GM19240 (cell line): Measurements from ENCODE around the gene SFTPD.
"Not testable (repeated sequence)": the region's sequence is repeated elsewhere in the genome, so short reads cannot be mapped to it uniquely, and the experiment has no call there.

Experiments
- DNase-seq: peaks from one replicate; pipeline ENCODE4 v3.0.0; 2011; ENCODE audit warnings: low spot score; ENCODE audit not compliant: insufficient read length

SFTPD gene

DNA sequence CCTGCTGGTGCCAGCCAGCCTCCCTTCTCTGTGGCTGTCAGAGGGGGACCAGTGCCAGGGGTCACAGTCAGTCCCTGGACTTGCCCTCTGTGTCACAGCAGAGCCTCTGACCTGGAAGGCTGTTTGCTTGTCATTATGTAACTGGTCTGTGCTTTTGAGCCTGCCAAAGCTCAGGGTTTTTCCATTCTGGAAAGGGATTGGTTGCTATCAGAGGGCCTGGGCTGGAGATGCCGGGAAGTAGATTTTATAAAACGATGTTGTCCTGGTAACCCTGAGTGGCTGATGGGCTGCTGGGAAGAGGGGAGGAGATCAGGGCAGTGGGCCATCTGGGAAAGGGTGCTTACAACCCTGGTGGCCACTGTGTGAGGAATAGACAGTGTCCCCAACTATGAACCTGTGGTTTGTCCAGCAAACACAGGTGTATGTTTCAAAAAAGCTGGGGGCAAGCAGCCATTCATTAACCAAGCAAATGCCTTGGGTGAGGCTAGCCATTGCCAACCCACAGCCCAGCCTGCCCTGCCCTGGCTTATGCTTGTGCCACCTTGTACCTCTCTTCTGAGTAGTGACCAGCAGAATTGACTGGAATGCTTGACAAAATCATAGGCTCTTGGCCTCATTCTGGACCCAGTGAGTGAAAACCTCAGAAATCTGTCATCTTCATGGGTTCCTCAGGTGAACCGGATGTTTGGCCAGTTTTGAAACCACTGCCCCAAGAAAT is 21.6 kb downstream of the SFTPD start:
- no peak for DNase-seq

DNA sequence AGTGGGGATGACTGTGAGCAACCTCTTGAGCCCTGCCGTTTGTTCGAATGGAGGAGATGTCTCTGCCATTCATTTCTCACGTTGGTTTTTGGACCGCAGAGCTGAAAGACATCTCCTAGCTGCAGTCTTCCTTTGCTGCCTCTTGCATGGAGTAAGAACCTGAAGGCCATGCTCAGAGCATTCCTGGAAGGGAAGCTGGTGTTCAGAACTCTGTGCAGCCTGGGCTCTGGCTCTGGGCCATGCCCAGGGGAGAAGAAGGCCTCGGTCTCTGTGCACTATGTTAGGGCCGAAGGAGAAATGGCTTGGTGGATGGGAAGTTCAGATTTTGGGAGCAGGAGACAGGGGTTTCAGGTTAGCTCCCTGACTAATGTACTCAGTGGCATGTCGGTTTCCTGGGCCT is 22.9 kb downstream of the SFTPD start:
- DNase-seq: no peak

DNA sequence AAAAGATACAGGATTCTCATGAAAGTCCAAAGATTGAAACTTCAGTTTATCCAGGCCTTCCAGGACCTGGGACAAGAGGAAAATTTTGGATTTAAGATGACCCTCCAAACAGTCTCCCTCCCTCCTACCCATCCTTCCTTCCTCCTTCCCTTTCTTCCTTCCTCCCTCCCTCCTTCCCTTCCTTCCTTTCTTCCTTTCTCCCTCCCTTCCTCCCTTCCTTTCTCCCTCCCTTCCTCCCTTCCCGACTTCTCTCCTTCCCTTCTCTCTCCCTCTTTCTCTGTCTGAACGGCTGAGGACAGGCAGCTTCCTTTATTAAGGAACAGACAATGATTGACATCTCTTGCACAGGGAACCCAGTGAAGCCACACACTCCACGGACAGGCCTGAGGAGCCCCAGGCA is 23.3 kb downstream of the SFTPD start:
- DNase-seq: no peak

DNA sequence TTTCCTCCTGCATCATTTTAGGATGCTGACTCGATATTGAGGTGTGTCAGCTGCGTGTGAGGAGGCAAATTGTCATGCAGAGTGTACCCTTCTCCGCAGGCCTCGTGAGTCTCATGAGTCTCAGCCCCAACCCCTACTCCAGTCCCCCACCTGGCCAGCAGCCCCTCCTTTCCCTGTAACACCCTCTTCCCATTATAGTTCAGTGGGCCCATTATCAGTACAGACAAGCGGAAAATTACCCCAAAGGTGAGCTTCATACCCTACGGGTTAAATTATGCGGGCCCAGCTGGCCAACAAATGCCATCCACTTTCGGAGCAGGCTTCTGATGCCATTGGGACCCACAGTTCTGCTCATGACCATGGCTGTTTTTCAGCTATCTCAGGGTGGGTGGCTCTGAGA is 25.2 kb downstream of the SFTPD start:
- DNase-seq: no peak

DNA sequence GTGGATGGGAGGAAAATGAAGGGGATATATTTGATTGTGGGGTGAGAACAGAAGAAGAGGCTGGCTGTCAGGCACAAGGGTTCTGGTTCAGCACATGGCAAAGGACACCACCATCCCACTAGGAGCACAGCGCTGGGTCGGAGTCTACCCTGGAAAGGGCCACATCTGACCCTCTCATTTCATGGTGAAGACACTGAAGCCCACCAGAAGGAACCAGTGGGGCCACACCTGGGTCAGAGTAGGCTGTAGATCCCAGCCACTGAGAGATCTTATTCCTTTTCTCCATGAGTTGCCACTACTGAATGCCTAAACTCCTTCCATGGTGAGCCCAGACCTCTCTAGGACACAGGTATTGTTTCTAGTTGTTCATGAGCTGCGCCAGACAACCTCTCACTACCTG is 25.8 kb downstream of the SFTPD start:
- no peak for DNase-seq

DNA sequence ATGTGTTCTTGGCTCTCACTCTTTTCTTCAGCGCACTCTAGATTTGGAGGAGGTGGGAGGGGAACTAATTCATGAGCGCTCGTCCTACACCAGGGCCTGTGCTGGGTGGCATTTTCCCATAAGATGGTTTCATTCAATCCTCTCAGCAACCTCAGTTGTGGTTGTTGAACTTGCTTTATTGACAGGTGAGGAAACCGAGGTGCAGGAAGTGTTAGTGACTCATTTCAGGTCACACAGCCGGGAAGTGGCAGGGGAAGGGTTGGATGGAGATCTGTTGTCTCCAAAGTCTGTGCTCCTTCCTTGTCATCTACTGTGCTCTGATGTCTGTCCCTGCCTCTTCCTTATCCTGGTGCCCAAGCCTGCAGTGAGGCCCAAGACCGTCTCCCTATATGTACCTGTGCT is 26.9 kb downstream of the SFTPD start:
- not testable (repeated sequence) for DNase-seq

DNA sequence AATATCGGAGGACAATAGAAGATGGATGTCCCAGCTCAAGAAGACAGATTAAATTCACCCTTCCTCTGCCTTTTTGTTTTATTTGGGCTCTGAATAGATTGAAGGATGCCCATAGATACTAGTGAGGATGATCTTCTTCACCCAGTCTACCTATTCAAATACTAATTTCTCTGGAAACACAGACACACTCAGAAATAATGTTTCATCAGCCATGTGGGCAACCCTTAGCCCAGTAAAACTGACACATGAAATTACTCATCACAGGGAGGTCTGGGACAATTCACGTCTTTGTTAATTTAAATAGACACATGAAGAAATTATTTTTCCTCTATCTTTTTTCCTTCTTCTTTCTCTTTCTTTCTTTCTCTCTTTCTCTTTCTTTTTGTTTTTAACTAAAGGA is 33.1 kb downstream of the SFTPD start:
- DNase-seq: not testable (repeated sequence)

DNA sequence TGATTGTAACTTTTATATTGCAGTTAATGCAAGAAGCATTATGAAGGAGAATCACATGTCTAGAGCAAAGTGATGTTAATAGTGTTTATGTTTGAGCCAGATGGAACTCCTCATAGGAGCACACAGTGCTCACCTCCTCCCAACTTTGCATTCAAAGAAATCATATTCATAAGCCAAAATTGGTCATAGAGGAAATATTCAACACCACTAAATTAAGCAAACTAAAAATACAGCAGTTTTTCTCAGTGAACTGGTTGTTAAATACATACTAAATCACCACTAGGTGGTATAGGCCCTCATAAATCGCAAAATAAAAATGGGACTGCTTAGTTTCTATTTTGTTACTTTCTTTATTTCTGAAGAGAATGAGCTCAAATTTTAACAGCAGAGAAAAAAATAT is 34.4 kb downstream of the SFTPD start:
- not testable (repeated sequence) for DNase-seq

DNA sequence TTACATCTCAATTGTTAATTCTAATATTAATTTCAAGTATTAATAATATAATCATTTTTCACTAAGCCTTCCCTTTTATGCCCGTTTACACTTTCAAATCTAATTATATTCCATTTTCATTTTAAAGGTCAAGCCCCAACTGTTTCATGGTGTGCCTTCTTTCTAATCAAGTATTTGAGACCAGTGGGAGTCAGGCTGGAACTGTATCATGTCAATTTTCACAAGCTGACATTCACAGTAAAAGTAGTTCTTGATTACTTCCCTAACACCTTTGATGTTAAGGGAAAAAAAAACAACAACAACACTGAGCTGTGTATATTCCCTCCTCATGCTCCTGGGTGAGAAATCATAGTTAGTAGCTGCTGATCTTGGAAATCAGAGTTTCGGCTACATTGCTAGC is 38.1 kb downstream of the SFTPD start:
- no peak for DNase-seq

DNA sequence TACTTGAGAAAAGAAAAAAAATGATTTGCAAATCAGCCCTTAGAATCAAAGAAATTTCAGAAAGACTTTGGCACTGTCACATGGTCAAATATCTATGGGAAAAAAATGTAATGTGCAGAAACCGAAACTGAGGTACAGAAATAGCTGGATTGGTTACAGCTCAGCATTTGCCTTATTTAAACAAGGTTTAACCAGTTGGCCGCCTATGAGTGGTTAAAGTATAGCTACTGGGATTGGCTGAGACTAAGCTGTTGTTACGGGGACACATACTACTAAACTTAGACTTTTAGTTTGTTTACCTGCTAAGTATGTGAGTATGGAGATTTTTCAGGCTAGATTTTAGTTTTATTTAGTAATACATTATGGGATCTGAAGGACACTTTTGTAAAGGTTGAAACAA is 38.6 kb downstream of the SFTPD start:
- no peak for DNase-seq

DNA sequence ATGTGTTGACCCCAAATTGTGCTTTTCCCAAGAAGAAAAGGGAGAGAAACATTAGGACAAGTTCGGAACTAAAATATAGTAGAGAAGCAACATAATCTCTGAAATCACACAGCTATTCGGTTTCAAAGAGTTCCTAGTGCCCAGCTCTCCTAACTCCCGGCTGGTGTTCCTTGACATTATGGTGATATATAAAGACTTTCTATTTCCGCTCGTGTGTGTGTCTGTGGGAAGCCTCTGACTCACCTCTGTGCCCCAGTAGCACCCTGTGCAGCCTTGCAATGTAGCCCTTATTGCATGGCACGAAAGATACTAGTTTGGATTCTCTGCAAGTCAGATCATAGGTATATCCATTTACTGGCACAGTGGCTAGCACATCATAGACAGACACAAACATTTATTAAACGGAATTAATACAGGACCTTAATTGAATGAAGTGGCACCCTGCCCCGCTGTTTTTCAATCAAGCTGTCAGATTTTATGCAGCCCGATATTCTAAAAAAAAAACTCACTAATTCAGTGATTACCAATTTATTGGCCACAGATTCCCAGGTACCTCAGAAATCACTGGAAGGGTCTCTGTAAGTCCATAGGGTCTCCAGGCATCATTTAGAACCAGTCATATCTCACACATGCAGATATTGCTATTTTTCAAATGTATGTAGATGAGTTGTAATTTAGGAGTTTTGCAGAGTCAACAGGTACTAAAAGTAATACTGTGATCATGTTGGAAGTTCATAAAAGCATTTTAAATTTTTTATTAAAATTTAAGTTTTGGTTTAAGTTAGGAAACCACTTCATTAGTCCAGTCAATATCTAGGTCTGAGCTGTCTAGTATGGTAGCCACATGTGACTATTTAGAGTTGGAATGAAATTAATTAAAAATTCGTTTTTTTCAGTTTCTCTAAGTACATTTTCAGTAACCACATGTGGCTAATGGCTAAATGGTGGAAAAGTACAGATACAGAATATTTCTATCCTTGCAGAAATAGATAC is 43.3 kb downstream of the SFTPD start:
- DNase-seq: no peak

DNA sequence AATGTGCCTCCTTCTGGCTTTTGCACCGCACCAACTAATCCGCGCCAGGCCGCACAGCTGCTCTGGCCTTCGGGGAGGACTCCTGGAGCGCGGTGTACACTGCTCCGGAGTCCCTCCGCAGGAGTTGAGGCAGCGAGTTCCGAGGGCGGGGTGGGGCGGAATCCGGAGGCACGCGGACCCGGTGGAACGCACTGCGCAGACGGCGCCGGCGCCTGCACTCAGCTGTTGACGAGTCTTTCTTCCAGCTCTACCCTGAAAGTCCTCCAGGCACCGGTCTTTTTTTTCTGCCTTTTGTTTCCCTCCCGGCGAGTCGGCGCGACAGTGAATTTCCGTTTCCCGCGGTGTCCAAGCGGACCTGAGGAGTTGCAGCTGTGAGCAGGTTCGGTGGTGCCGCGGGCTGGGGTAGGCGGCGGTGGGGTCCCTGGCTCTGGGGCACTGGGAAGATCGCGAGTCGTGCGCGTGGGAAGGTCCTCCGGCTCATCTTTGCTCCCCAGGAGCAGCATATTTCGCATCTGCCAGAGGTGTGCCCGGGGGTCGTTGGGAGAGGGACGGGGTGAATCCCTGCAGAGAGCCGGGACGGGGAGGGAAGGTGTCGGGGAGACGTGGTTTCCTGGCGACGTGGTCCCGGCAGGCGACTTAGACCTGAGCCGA is 44.1 kb downstream of the SFTPD start:
- DNase-seq: no peak

DNA sequence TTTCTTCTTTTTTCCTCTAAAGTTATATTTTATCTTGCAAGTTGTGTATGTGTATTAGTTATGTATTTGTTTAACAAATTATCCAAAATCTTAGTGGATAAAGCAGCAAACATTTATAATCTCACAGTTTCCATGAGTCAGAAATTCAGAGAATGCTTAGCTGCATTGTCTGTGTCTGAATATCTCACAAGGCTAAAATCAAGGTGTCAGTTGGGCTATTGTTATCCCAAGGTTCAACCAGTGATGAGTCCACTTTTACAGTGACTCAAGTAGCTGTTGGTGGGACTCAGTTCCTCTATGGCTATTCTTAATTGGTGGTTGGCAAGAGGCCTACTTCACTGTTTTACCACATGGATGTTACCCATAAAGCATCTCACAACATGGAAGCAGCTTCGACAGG is 47.3 kb downstream of the SFTPD start:
- not testable (repeated sequence) for DNase-seq

DNA sequence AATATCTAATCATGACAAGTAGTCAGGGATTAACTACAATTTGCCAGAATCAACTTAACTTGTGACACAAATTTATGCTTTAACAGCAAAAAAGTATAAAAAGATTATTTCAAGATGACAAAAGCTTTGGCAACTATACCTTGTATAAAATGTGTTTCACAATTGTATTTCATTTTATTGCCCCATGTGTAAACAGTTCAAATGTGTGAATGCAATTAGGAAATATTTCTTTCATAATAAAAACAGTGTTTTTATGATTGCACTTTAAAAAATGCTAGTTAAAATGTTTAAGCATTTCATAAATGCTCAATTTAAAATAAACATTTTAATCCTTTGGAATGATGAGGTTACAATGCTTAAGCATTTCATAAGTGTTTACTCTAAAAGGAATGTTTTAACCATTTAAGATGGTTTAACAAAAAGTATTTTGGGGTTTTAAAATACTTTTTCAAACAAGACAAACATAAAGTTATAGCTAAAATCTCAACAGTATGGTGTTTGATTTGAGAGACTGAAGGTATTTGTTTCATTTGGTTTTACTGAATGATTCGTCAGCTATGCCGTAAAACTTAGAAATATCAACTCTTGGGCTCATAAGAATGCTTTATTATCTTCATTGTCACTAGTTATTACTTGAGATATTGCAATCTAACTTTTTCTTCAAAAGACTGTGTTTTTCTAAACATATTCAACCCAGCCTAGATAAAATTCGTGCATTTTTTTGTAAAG is 50.1 kb downstream of the SFTPD start:
- DNase-seq: no peak

DNA sequence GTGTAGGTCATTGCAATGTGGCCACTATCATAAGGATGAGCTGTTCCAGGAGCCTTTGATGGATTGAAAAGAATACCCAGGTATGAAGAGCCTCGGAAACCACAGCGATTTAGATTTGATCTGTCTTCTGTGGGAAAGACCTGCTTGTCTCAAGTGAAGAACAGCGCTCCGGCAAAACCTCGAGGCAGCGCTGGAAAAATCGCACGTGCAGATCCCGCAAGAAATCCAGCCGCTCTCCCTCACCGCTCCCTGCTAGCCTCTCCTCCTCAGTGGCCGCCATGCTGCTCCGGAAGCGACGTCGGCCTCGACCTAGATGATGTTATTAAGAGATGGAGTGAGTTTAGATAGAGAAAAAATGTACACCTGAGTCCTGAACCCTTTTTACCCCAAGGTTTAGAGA is 56.0 kb downstream of the SFTPD start:
- not testable (repeated sequence) for DNase-seq

DNA sequence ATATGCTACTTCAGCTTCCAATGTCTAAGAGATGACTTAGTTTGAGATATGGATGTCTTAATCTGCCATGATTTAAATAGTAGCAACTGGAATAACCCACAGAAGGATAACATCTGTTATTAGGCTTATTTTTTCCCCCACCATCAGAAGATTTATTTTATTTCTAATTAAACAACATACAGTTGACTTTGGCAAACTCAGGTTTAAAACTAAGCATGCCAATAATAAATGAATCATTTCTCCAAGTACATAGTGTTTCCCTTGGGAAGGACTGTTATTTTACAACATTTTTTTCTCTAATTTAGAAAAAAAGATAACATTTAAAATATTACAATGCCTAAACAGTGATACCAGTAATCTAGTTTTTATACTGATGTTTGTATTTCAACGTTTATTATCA is 58.4 kb downstream of the SFTPD start:
- no peak for DNase-seq

DNA sequence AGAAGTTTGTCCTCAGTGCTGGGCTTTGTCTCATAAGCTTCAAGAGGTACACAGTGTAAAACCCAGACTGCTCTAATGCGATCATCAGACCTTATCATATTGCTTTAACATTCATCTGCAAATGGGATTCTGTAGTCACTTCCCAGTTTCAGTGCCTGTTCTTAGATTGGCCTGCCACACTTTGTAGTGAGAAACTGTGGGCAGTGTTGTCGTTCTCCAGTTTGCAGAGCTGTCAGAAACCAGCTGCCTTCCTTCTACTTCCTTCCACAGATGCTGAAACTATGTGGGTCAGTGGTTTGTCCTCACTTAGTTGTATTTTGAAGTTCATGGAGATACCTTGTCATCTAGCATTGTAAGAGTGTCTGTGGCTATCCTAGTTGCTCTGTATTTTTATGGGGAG is 59.9 kb downstream of the SFTPD start:
- not testable (repeated sequence) for DNase-seq
